ENCODE results near the gene ART1. TPM values are rescaled to one million over a fixed set of nuclear protein-coding genes. Genes with fewer than 3 reads are reported as not detected.

The ART1 gene
- total and polyA plus RNA-seq, 11 donors: 0.33 to 3.3 (median 0.61) TPM; not detected in 3

GRCh38 chr11:3707176-3707575, 62.2 kb downstream of the ART1 start:
- intact Hi-C loops (cut with DNase I): no loop called here
- Histone ChIP-seq H3K27ac (no peak overlapping the region), H3K27me3 (no peaks in the 10 kb centered on the region), H3K4me1 (peaks cover 0 to 3% (median 0%) of the 10 kb centered on the region in 12 donors), H3K4me3 (no peak overlapping the region), H3K9me3 (no peaks in the 10 kb centered on the region), H3K36me3 (peaks cover 4 to 96% (median 79%) of the 10 kb centered on the region in 9 donors)
- ATAC-seq (no peak), DNase-seq (no peak)
- no peak for TF ChIP-seq CTCF (IDR thresholded peaks at IDR 0.05)
- no peak for TF ChIP-seq POLR2A (IDR thresholded peaks at IDR 0.05)
- 90 to 99% (median 94%) methylated on average over 2 of the region's 2 CpGs for WGBS, 4 donors

GRCh38 chr11:3709977-3710376, 65.0 kb downstream of the ART1 start:
- Histone ChIP-seq H3K9me3 (no peaks in the 10 kb centered on the region), H3K27ac (no peak overlapping the region), H3K27me3 (no peaks in the 10 kb centered on the region), H3K4me1 (peaks cover 0 to 3% (median 0%) of the 10 kb centered on the region in 12 donors), H3K36me3 (peaks cover 5 to 96% (median 81%) of the 10 kb centered on the region in 9 donors), H3K4me3 (no peak overlapping the region)
- WGBS, 4 donors: 78 to 94% (median 91%) methylated on average over 1 of the region's 1 CpG
- intact Hi-C loops (cut with DNase I): no loop called here
- ATAC-seq: no peak
- no peak for DNase-seq
- TF ChIP-seq CTCF (IDR thresholded peaks at IDR 0.05) (no peak), POLR2A (IDR thresholded peaks at IDR 0.05) (no peak)

GRCh38 chr11:3710485-3711259, 65.7 kb downstream of the ART1 start:
- Histone ChIP-seq H3K4me3 (no peak overlapping the region), H3K27ac (no peak overlapping the region), H3K4me1 (peaks cover 0 to 4% (median 0%) of the 10 kb centered on the region in 12 donors), H3K27me3 (no peaks in the 10 kb centered on the region), H3K9me3 (no peaks in the 10 kb centered on the region), H3K36me3 (peaks cover 5 to 96% (median 81%) of the 10 kb centered on the region in 9 donors)
- TF ChIP-seq POLR2A (IDR thresholded peaks at IDR 0.05): no peak
- TF ChIP-seq CTCF (IDR thresholded peaks at IDR 0.05): no peak
- intact Hi-C loops (cut with DNase I): no loop called here
- DNase-seq (no peak), ATAC-seq (no peak)
- WGBS, 4 donors: 83 to 88% (median 86%) methylated on average over 4 of the region's 4 CpGs

- no peaks in the 10 kb centered on the region for H3K9me3 ChIP-seq
- TF ChIP-seq CTCF (IDR thresholded peaks at IDR 0.05): no peak
- TF ChIP-seq POLR2A (IDR thresholded peaks at IDR 0.05): no peak
- 91 to 93% (median 92%) methylated on average over 6 of the region's 6 CpGs for WGBS, 4 donors
- ATAC-seq: no peak
- peaks cover 0 to 4% (median 0%) of the 10 kb centered on the region in 12 donors for H3K4me1 ChIP-seq
- no peaks in the 10 kb centered on the region for H3K27me3 ChIP-seq
- no peak overlapping the region for H3K4me3 ChIP-seq
- H3K36me3 ChIP-seq: peaks cover 5 to 96% (median 88%) of the 10 kb centered on the region in 9 donors
- DNase-seq: no peak
- no peak overlapping the region for H3K27ac ChIP-seq
- intact Hi-C loops (cut with DNase I): no loop called here
Observed at GRCh38 chr11:3712274-3712673, 67.3 kb downstream of the ART1 start.

Other genes starting within 250 kb of the ART1 start
- 1 to 10 TPM in 7 of 9 donors, under 1 TPM in 2; 0.56 to 3.4 (median 1.2) TPM for gene ART5, start 3.1 kb upstream of the ART1 start, total RNA-seq
- gene ART5, start 3.1 kb upstream of the ART1 start, polyA plus RNA-seq: under 1 TPM; 0.44 to 0.72 TPM
- under 1 TPM in 8 of 9 donors, not detected in 1; 0.30 to 0.80 (median 0.47) TPM for gene CHRNA10, start 26.3 kb downstream of the ART1 start, total RNA-seq
- under 1 TPM; 0.43 to 0.57 TPM for gene CHRNA10, start 26.3 kb downstream of the ART1 start, polyA plus RNA-seq
- gene NUP98, start 152.4 kb downstream of the ART1 start, total RNA-seq: 10 to 100 TPM; 36.0 to 77.9 (median 46.2) TPM
- 10 to 100 TPM; 13.2 to 25.4 TPM for gene NUP98, start 152.4 kb downstream of the ART1 start, polyA plus RNA-seq
- 10 to 100 TPM; 17.6 to 31.7 (median 23.3) TPM for gene PGAP2, start 163.4 kb downstream of the ART1 start, total RNA-seq
- gene PGAP2, start 163.4 kb downstream of the ART1 start, polyA plus RNA-seq: 10 to 100 TPM; 12.9 to 17.3 TPM
- gene RHOG, start 195.8 kb downstream of the ART1 start, total RNA-seq: 10 to 100 TPM; 17.9 to 69.1 (median 30.1) TPM
- 10 to 100 TPM; 23.0 to 50.4 TPM for gene RHOG, start 195.8 kb downstream of the ART1 start, polyA plus RNA-seq
- gene STIM1, start 210.5 kb downstream of the ART1 start, total RNA-seq: 10 to 100 TPM; 24.4 to 42.9 (median 28.9) TPM
- gene STIM1, start 210.5 kb downstream of the ART1 start, polyA plus RNA-seq: 10 to 100 TPM; 13.2 to 36.2 TPM